Peyer's patch (tissue), 4 donors: ENCODE results near the gene PACRG. TPM values are rescaled to one million over a fixed set of nuclear protein-coding genes. Genes with fewer than 3 reads are reported as not detected.

ENCODE experiments used
- DNase-seq, 3 donors: peaks; one replicate each; pipeline ENCODE4 v3.0.0-alpha.2; 2017 to 2019
- H3K27ac ChIP-seq, 4 donors: fragments of 200-600 bp; sonication (generic); one replicate each; pipeline ENCODE4 v1.5.1; 2016 to 2019
- H3K27me3 ChIP-seq, 2 donors: fragments of 200-600 bp; sonication (generic); one replicate each; pipeline ENCODE4 v1.5.1; 2019
- H3K36me3 ChIP-seq, 3 donors: fragments of 200-600 bp; sonication (generic); one replicate each; pipeline ENCODE4 v1.5.1; 2016 to 2019
- H3K4me1 ChIP-seq, 4 donors: fragments of 200-600 bp; sonication (generic); one replicate each; pipeline ENCODE4 v1.5.1; 2016 to 2019
- H3K4me3 ChIP-seq, 4 donors: fragments of 200-600 bp; sonication (generic); 1 replicate in 3 of 4; 2 replicates in 1 of 4; pipeline ENCODE4 v1.5.1; 2016 to 2019; ENCODE audit warnings: mild to moderate bottlenecking in 1 of 4
- H3K9me3 ChIP-seq, 4 donors: fragments of 200-600 bp; sonication (generic); one replicate each; pipeline ENCODE4 v1.5.1; 2016 to 2019; ENCODE audit warnings: mild to moderate bottlenecking in 1 of 4
- POLR2A ChIP-seq, 2 donors: fragments of 450-650 bp; IDR thresholded peaks; one replicate each; pipeline ENCODE4 v1.5.1; 2017; ENCODE audit warnings: antibody characterized with exemption in 2 of 2, mild to moderate bottlenecking in 2 of 2, moderate library complexity in 2 of 2
- total RNA-seq, 4 donors: library from RNA; depleted of rRNA; stranded (reverse); fragments of >200 nt; gene quantifications; one replicate each; pipeline ENCODE4 v1.1.0, GENCODE V29; 2016
- TF ChIP-seq, protein P1 (sequence below), 6 experiments: fragments of 450-650 bp in 4 of 6; fragments of 200-600 bp in 2 of 6; sonication (generic) in 1 of 6; IDR thresholded peaks; one replicate each; pipeline ENCODE4 v1.5.1; 2017 to 2019; ENCODE audit warnings: antibody characterized with exemption in 6 of 6, mild to moderate bottlenecking in 3 of 6, moderate library complexity in 1 of 6

PACRG gene
- total RNA-seq, 4 donors from 2014 or later, result 0.76 to 2.5 TPM; not detected in 2

DNA sequence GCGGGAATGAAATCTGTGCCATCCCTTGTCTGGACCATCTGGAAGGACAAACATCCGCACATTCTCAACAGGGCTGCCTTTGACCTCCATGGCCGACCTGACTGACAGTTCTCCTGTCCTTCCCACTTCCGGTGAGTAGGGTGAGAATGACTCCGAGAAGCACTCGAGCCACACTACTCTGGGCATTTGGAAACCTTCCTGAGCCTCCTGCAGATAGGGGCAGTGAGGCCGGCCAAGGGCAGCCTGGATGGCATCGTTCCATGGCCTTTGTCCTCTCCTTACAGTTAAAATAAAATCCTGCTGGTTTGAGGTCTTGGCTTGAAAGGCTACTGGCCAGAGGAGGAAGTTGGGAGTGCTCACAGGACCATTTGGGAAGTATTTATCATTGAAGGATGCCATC lies 615.8 kb downstream of the PACRG start:
- Histone ChIP-seq H3K27ac (no peak overlapping the region), H3K36me3 (no peaks in the 10 kb centered on the region), H3K9me3 (no peaks in the 10 kb centered on the region), H3K4me1 (no peaks in the 10 kb centered on the region), H3K27me3 (no peaks in the 10 kb centered on the region), H3K4me3 (no peak overlapping the region)
- no peak for DNase-seq
- no peak for TF ChIP-seq POLR2A (IDR thresholded peaks at IDR 0.05)
- TF ChIP-seq, protein P1, sequence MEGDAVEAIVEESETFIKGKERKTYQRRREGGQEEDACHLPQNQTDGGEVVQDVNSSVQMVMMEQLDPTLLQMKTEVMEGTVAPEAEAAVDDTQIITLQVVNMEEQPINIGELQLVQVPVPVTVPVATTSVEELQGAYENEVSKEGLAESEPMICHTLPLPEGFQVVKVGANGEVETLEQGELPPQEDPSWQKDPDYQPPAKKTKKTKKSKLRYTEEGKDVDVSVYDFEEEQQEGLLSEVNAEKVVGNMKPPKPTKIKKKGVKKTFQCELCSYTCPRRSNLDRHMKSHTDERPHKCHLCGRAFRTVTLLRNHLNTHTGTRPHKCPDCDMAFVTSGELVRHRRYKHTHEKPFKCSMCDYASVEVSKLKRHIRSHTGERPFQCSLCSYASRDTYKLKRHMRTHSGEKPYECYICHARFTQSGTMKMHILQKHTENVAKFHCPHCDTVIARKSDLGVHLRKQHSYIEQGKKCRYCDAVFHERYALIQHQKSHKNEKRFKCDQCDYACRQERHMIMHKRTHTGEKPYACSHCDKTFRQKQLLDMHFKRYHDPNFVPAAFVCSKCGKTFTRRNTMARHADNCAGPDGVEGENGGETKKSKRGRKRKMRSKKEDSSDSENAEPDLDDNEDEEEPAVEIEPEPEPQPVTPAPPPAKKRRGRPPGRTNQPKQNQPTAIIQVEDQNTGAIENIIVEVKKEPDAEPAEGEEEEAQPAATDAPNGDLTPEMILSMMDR (IDR thresholded peaks at IDR 0.05), result no peak

DNA sequence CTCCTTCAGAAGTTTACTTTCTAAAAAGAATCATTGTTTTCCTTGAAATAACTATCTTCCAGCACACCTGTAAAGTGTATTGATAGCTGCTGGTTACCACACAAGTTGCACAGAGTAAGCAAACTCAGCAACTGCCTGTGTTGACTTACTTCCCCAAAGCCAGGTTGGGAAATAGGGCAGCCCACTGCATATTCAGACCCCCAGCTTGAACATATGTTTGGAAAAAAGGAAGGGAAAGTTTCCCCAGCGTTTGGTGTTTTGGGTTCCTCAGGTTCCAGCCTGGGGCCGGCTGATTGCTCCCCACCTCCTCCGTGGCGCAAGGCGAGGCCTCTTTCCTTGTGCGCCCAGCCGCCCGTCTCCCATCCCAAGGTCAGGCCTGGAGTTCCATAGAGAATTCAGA lies 616.6 kb downstream of the PACRG start:
- DNase-seq, result no peak
- Histone ChIP-seq H3K36me3 (no peaks in the 10 kb centered on the region), H3K27me3 (no peaks in the 10 kb centered on the region), H3K27ac (no peak overlapping the region), H3K9me3 (no peaks in the 10 kb centered on the region), H3K4me3 (no peak overlapping the region), H3K4me1 (no peaks in the 10 kb centered on the region)
- TF ChIP-seq POLR2A (IDR thresholded peaks at IDR 0.05), result no peak
- TF ChIP-seq, protein P1 (IDR thresholded peaks at IDR 0.05), result no peak

DNA sequence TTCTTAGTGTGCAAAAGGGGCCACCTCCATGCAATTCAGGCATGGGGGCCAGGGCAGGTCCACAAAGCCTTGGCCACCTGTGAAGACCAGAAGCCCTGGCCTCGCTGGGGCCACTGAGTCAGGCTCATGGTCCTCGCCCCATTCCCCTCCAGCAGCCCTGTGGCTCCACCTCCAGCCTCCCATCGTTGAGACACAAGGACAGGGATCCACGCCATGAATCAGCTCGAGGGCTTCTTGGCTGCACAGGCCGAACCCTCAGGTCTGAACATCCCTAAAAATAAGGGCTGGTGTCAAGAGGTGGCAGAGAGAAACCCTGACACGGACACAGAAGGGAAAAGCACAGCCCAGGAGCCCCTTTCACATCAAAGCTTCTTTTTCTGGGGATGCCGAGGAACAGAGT lies 618.2 kb downstream of the PACRG start:
- DNase-seq, result no peak
- no peaks in the 10 kb centered on the region for H3K4me1 ChIP-seq
- H3K36me3 ChIP-seq, result no peaks in the 10 kb centered on the region
- no peak overlapping the region for H3K27ac ChIP-seq
- no peaks in the 10 kb centered on the region for H3K27me3 ChIP-seq
- no peak overlapping the region for H3K4me3 ChIP-seq
- TF ChIP-seq, protein P1 (IDR thresholded peaks at IDR 0.05), result no peak
- TF ChIP-seq POLR2A (IDR thresholded peaks at IDR 0.05), result no peak
- H3K9me3 ChIP-seq, result no peaks in the 10 kb centered on the region

DNA sequence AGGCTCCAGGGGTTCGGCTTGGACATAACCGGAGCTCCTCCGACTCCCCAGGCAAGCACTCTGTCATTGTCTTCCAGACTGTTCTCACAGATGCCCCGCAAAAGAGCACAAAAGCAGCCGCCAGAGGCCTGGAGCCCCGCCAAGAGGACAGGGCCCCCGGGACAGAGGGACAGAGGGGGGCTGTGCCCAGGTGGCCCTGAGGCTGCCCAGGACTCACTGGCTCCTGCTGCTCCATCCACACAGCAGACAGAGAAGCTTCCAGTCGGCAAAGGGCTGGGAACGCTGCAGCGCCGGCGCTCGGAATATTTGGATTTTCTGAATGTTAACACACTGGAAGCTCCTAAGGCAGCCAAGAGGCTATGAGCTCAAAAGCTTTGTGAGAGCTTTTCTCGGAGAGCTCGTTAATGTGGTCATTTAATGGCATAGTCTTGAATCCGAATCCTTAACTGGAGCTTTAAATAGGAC lies 618.8 kb downstream of the PACRG start:
- no peaks in the 10 kb centered on the region for H3K36me3 ChIP-seq
- no peak overlapping the region for H3K4me3 ChIP-seq
- DNase-seq, result no peak
- no peak for TF ChIP-seq POLR2A (IDR thresholded peaks at IDR 0.05)
- TF ChIP-seq, protein P1 (IDR thresholded peaks at IDR 0.05), result no peak
- no peak overlapping the region for H3K27ac ChIP-seq
- no peaks in the 10 kb centered on the region for H3K9me3 ChIP-seq
- H3K4me1 ChIP-seq, result no peaks in the 10 kb centered on the region
- no peaks in the 10 kb centered on the region for H3K27me3 ChIP-seq

DNA sequence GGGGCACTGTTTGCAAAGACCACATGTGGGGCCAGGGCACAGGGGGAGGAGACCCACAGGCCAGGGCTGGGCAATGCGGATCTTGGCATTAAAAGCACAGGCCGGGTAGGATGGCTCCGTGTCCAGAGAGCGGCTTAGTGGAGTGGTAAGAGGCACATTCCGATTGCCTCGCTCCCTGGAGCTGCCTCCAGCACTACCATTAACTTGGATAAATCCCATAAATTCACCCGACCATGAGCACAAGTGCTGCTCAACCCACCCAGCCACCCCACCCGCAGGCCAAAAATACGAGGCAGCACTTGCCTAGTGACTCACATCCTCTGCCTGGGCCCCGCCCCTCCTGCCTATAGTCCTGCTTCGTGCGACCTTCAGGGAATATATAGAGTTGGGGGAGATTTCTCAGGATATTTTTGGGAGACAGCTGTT lies 619.3 kb downstream of the PACRG start:
- Histone ChIP-seq H3K4me3 (no peak overlapping the region), H3K27me3 (no peaks in the 10 kb centered on the region), H3K36me3 (no peaks in the 10 kb centered on the region), H3K27ac (no peak overlapping the region), H3K4me1 (no peaks in the 10 kb centered on the region), H3K9me3 (no peaks in the 10 kb centered on the region)
- no peak for TF ChIP-seq POLR2A (IDR thresholded peaks at IDR 0.05)
- TF ChIP-seq, protein P1 (IDR thresholded peaks at IDR 0.05), result no peak
- no peak for DNase-seq
